Tibial artery (tissue), 4 donors: Measurements from ENCODE around the gene EPB41L2.
A peak's percentile ranks its signal among the peaks of the same experiment; 100 is the strongest.

ENCODE experiments used
- DNase-seq, 2 donors: peaks; one replicate each; pipeline ENCODE4 v3.0.0-alpha.2; 2019
- H3K27ac ChIP-seq, 2 donors: fragments of 200-600 bp; sonication (generic) in 1 of 2; 1 replicate in 1 of 2; 2 replicates in 1 of 2; pipeline ENCODE4 v1.5.1; 2018 to 2019; ENCODE audit warnings: mild to moderate bottlenecking in 1 of 2
- H3K27me3 ChIP-seq, 2 donors: fragments of 200-600 bp; sonication (generic) in 1 of 2; one replicate each; pipeline versions ENCODE4 v1.5.1 to v1.6.0; 2016 to 2019
- H3K36me3 ChIP-seq, 3 donors: fragments of 200-600 bp; sonication (generic) in 2 of 3; one replicate each; pipeline ENCODE4 v1.5.1; 2016 to 2019; ENCODE audit warnings: mild to moderate bottlenecking in 2 of 3
- H3K4me1 ChIP-seq, 4 donors: fragments of 200-600 bp; sonication (generic) in 2 of 4; 1 replicate in 3 of 4; 2 replicates in 1 of 4; pipeline ENCODE4 v1.5.1; 2016 to 2019
- H3K4me3 ChIP-seq, 2 donors: fragments of 200-600 bp; sonication (generic) in 1 of 2; 1 replicate in 1 of 2; 2 replicates in 1 of 2; pipeline ENCODE4 v1.5.1; 2018 to 2019; ENCODE audit warnings: mild to moderate bottlenecking in 2 of 2
- H3K9me3 ChIP-seq, 3 donors: fragments of 200-600 bp; sonication (generic) in 1 of 3; one replicate each; pipeline ENCODE4 v1.5.1; 2016 to 2019
- intact Hi-C: fragments of 100-400 bp; cut with DNase I; formaldehyde crosslinking; loops from one replicate; pipeline ENCODE4 v1.15.0; 2023; ENCODE audit warnings: low total_unique reads
- TF ChIP-seq, protein P1 (sequence below), 2 experiments: fragments of 200-600 bp in 1 of 2; fragments of 450-650 bp in 1 of 2; IDR thresholded peaks; one replicate each; pipeline ENCODE4 v1.5.1; 2017 to 2019; ENCODE audit warnings: antibody characterized with exemption in 2 of 2, mild to moderate bottlenecking in 1 of 2, moderate library complexity in 1 of 2

The EPB41L2 gene

DNA sequence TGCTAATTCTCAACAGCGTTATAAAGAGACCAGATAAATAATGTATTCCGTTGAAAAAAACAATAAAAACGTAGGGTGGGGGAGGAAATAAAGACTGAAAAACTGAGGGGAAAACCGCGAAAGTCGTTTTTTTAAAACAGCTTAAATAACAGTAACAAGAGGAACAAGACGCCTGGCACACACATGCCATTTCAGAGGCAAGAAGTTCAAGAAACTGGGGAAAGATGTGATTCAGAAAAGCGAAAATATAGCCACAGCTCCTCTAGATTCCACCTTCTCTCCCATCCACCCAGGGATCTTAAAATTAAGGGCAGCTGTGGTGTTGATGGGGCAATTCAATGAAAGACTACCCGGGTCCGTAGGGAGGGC, 1.3 kb downstream of the EPB41L2 start:
- H3K4me1 ChIP-seq = peaks cover 0 to 31% (median 6%) of the 10 kb centered on the region in 4 donors
- H3K27me3 ChIP-seq = no peaks in the 10 kb centered on the region
- H3K36me3 ChIP-seq = no peaks in the 10 kb centered on the region
- H3K4me3 ChIP-seq = peak overlapping the region; percentile 74 to 96
- no peak for DNase-seq
- TF ChIP-seq, protein P1, sequence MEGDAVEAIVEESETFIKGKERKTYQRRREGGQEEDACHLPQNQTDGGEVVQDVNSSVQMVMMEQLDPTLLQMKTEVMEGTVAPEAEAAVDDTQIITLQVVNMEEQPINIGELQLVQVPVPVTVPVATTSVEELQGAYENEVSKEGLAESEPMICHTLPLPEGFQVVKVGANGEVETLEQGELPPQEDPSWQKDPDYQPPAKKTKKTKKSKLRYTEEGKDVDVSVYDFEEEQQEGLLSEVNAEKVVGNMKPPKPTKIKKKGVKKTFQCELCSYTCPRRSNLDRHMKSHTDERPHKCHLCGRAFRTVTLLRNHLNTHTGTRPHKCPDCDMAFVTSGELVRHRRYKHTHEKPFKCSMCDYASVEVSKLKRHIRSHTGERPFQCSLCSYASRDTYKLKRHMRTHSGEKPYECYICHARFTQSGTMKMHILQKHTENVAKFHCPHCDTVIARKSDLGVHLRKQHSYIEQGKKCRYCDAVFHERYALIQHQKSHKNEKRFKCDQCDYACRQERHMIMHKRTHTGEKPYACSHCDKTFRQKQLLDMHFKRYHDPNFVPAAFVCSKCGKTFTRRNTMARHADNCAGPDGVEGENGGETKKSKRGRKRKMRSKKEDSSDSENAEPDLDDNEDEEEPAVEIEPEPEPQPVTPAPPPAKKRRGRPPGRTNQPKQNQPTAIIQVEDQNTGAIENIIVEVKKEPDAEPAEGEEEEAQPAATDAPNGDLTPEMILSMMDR (IDR thresholded peaks at IDR 0.05) = no peak
- H3K9me3 ChIP-seq = no peaks in the 10 kb centered on the region
- intact Hi-C loops = loop anchor here (1.0 kb wide), 1 partner anchor 39 kb away; no protein-coding TSS in a partner anchor
- H3K27ac ChIP-seq = peak overlapping the region; percentile 78 to 85

DNA sequence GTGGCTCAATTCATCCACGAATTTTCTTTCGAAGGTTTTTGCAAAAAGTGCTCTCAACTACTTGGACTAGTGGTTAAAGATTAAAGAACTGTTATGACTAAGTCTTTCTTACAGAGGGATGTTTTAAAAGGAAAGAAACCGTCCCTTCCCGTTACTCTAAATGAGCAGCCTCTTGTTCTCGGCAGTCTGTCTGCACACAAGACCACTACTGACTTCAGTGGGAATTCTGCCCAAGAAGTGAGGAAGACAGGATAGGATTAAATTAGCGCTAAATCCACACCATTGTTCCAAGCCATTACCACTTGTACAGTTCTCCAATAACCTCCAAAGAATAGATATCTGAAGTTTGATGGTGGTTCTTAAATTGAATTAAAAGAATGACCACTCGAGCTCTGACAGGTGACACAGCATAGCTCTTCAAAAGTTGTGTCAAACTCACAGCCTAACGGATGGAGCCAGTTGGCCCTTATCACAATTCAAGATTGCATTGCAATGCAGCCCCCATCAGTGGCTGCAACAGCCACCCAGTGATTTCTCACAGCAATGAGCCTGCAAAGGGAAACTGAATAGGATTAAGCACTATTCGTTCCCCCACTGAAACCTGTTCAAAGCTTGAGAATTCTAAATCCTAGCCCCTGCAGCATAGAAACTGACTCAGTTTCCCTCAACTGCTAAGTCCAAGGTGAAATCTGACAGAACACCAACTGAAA, 1.8 kb downstream of the EPB41L2 start:
- intact Hi-C loops = loop anchor here (1.0 kb wide), 1 partner anchor 39 kb away; no protein-coding TSS in a partner anchor
- TF ChIP-seq, protein P1 (IDR thresholded peaks at IDR 0.05) = no peak
- no peak for DNase-seq
- no peaks in the 10 kb centered on the region for H3K27me3 ChIP-seq
- no peaks in the 10 kb centered on the region for H3K9me3 ChIP-seq
- H3K36me3 ChIP-seq = no peaks in the 10 kb centered on the region
- peak overlapping the region; percentile 78 to 85 for H3K27ac ChIP-seq
- peaks cover 0 to 31% (median 6%) of the 10 kb centered on the region in 4 donors for H3K4me1 ChIP-seq
- H3K4me3 ChIP-seq = peak overlapping the region; percentile 74 to 96

DNA sequence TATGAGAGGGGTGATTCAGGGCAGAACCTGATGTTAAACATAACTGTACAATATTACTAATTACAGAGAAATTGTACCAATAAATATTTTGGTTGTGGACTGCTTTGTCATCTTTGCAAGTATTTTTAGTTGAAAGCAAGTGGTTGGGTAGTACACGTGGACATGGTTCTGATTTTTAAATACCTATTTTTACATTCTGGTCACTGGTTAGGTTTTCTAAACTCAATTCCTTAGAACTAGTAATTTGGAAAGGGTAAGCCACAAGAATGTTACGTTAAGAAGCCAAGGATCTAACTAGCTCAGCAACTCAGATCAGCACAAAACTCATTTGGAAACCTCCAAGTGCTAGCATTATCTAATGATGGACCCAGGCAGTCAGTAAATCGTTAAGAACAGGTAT, 2.7 kb downstream of the EPB41L2 start:
- Histone ChIP-seq H3K27ac (peak overlapping the region; percentile 21 to 85), H3K4me1 (peaks cover 0 to 31% (median 6%) of the 10 kb centered on the region in 4 donors), H3K27me3 (no peaks in the 10 kb centered on the region), H3K36me3 (no peaks in the 10 kb centered on the region), H3K9me3 (peaks cover 0 to 4% (median 0%) of the 10 kb centered on the region in 3 donors), H3K4me3 (no peak overlapping the region)
- DNase-seq = no peak
- intact Hi-C loops = no loop called here
- TF ChIP-seq, protein P1 (IDR thresholded peaks at IDR 0.05) = no peak

DNA sequence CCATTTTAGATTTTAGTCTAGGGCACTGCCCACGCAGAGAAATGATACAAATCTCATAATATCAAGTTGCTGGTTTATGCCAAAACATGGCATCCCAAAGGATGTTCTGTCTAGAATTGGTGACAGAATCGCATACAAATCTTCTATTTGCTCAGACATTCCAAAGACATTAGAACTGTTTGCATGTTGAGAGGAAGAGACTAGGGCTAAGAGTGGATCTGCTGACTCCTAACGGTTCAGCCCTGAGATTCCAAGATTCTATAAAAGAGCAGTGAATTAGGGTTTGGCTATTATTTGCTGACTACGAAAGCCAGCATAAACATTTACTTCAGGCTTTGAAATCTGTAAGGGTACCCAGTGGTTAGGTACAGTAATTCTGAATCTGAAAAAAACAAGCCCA, 3.6 kb downstream of the EPB41L2 start:
- TF ChIP-seq, protein P1 (IDR thresholded peaks at IDR 0.05) = no peak
- no peak for DNase-seq
- Histone ChIP-seq H3K9me3 (peaks cover 0 to 12% (median 6%) of the 10 kb centered on the region in 3 donors), H3K4me3 (no peak overlapping the region), H3K27ac (peak overlapping the region in 1 of 2 donors; percentile 85), H3K36me3 (no peaks in the 10 kb centered on the region), H3K4me1 (peaks cover 0 to 31% (median 6%) of the 10 kb centered on the region in 4 donors), H3K27me3 (no peaks in the 10 kb centered on the region)
- intact Hi-C loops = no loop called here

DNA sequence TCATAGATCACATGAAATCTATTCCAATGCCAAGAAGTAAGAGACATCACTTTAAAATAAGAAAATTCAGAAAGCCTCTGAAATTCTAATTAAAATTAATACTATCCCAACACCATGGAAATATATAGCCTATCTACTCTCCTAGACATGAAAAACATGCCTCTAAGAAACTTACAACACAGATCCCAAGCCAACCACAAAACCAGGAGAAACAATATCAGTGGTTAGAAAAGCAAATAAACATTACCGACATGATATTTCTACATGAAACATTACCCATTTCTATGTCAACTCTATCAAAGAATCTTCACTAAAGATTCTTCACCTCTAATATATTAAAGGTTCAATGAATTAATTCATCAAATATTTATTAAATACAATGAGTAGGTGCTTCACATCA, 4.8 kb downstream of the EPB41L2 start:
- Histone ChIP-seq H3K4me1 (peaks cover 0 to 24% (median 3%) of the 10 kb centered on the region in 4 donors), H3K4me3 (no peak overlapping the region), H3K27ac (no peak overlapping the region), H3K9me3 (peaks cover 0 to 25% (median 18%) of the 10 kb centered on the region in 3 donors), H3K36me3 (no peaks in the 10 kb centered on the region), H3K27me3 (no peaks in the 10 kb centered on the region)
- TF ChIP-seq, protein P1 (IDR thresholded peaks at IDR 0.05) = no peak
- DNase-seq = no peak
- intact Hi-C loops = no loop called here
